HEK293 (cell line): ENCODE data around the gene ANKRD31.
A peak's percentile ranks its signal among the peaks of the same experiment; 100 is the strongest.

Experiments used
- CTCF ChIA-PET: fragments of 350-600 bp; formaldehyde crosslinking; extraction: SDS; loops from one replicate; lab custom pipeline; 2021; ENCODE audit warnings: antibody characterized with exemption; lab: Yijun Ruan, JAX
- POLR2A ChIA-PET: fragments of 300-600 bp; formaldehyde crosslinking; extraction: SDS; loops from one replicate; lab custom pipeline; 2020; ENCODE audit warnings: antibody characterized with exemption, inconsistent platforms; lab: Yijun Ruan, JAX
- H3K27ac ChIP-seq: fragments of 200-500 bp; sonication (Bioruptor generic); 2 replicates; pipeline ENCODE4 v1.5.1; 2014; ENCODE audit warnings: low read depth, low read length, control low read depth, inconsistent platforms; ENCODE audit errors: extremely low read depth
- H3K36me3 ChIP-seq, 2 experiments: fragments of 200-500 bp in 1 of 2; sonication (Bioruptor generic) in 1 of 2; 1 replicate in 1 of 2; 2 replicates in 1 of 2; pipeline ENCODE4 v1.5.1; 2014 to 2017; ENCODE audit warnings: inconsistent platforms in 2 of 2, low read length in 2 of 2; ENCODE audit not compliant: control insufficient read depth in 2 of 2, insufficient read depth in 1 of 2
- H3K4me1 ChIP-seq: fragments of 200-500 bp; sonication (Bioruptor generic); 2 replicates; pipeline ENCODE4 v1.5.1; 2014; ENCODE audit warnings: mild to moderate bottlenecking, low read length, inconsistent platforms; ENCODE audit not compliant: control insufficient read depth, insufficient read depth
- H3K4me3 ChIP-seq: 2 replicates; pipeline ENCODE4 v1.5.1; 2011; ENCODE audit warnings: low read depth, mild to moderate bottlenecking, control low read depth, low read length, moderate library complexity
- H3K9me3 ChIP-seq: fragments of 200-500 bp; sonication (Bioruptor generic); 2 replicates; pipeline ENCODE4 v1.5.1; 2014; ENCODE audit warnings: low read depth, low read length, inconsistent platforms; ENCODE audit not compliant: control insufficient read depth, insufficient read depth
- BCL6B ChIP-seq: fragments of 450-650 bp; formaldehyde crosslinking; IDR thresholded peaks from 2 replicates; pipeline ENCODE4 v1.5.1; 2017; ENCODE audit warnings: missing biosample characterization, missing genetic modification characterization
- CTCF ChIP-seq: fragments of 450-650 bp; formaldehyde crosslinking; IDR thresholded peaks from 2 replicates; pipeline ENCODE4 v1.5.1; 2016; ENCODE audit warnings: missing biosample characterization, missing genetic modification characterization
- GLIS2 ChIP-seq: fragments of 450-650 bp; formaldehyde crosslinking; IDR thresholded peaks from 2 replicates; pipeline ENCODE4 v1.5.1; 2016; ENCODE audit warnings: missing biosample characterization, missing genetic modification characterization
- HIC1 ChIP-seq: fragments of 450-650 bp; formaldehyde crosslinking; IDR thresholded peaks from 2 replicates; pipeline ENCODE4 v1.5.1; 2016; ENCODE audit warnings: missing biosample characterization, missing genetic modification characterization
- KLF1 ChIP-seq: fragments of 450-650 bp; formaldehyde crosslinking; IDR thresholded peaks from 2 replicates; pipeline ENCODE4 v1.5.1; 2016; ENCODE audit warnings: missing biosample characterization, missing genetic modification characterization
- KLF9 ChIP-seq: fragments of 450-650 bp; formaldehyde crosslinking; IDR thresholded peaks from 2 replicates; pipeline ENCODE4 v1.5.1; 2016; ENCODE audit warnings: missing biosample characterization, missing genetic modification characterization, low read depth
- OSR2 ChIP-seq: fragments of 450-650 bp; formaldehyde crosslinking; IDR thresholded peaks from 2 replicates; pipeline ENCODE4 v1.5.1; 2016; ENCODE audit warnings: missing biosample characterization, missing genetic modification characterization
- PATZ1 ChIP-seq: fragments of 450-650 bp; formaldehyde crosslinking; IDR thresholded peaks from 2 replicates; pipeline ENCODE4 v1.5.1; 2016; ENCODE audit warnings: missing biosample characterization, missing genetic modification characterization
- ZBTB20 ChIP-seq: fragments of 450-650 bp; formaldehyde crosslinking; IDR thresholded peaks from 2 replicates; pipeline ENCODE4 v1.5.1; 2016; ENCODE audit warnings: missing biosample characterization, missing genetic modification characterization
- ZBTB26 ChIP-seq: fragments of 450-650 bp; formaldehyde crosslinking; optimal IDR thresholded peaks from 2 replicates; pipeline ENCODE3; 2016; ENCODE audit warnings: missing biosample characterization, mild to moderate bottlenecking, missing genetic modification characterization
- ZBTB8A ChIP-seq: fragments of 450-650 bp; formaldehyde crosslinking; IDR thresholded peaks from 2 replicates; pipeline ENCODE4 v1.5.1; 2016; ENCODE audit warnings: missing biosample characterization, missing genetic modification characterization
- ZNF155 ChIP-seq: fragments of 450-650 bp; formaldehyde crosslinking; IDR thresholded peaks from 2 replicates; pipeline ENCODE4 v1.5.1; 2016; ENCODE audit warnings: missing biosample characterization, missing genetic modification characterization
- ZNF2 ChIP-seq: fragments of 450-650 bp; formaldehyde crosslinking; IDR thresholded peaks from 2 replicates; pipeline ENCODE4 v1.5.1; 2016; ENCODE audit warnings: missing biosample characterization, missing genetic modification characterization
- ZNF239 ChIP-seq: fragments of 450-650 bp; formaldehyde crosslinking; IDR thresholded peaks from 2 replicates; pipeline ENCODE4 v1.5.1; 2016; ENCODE audit warnings: missing biosample characterization, missing genetic modification characterization
- ZNF302 ChIP-seq: fragments of 450-650 bp; formaldehyde crosslinking; IDR thresholded peaks from 2 replicates; pipeline ENCODE4 v1.5.1; 2016; ENCODE audit warnings: missing biosample characterization, missing genetic modification characterization, low read depth
- ZNF324 ChIP-seq: fragments of 450-650 bp; formaldehyde crosslinking; IDR thresholded peaks from 2 replicates; pipeline ENCODE4 v1.5.1; 2016; ENCODE audit warnings: missing biosample characterization, missing genetic modification characterization
- ZNF394 ChIP-seq: fragments of 450-650 bp; formaldehyde crosslinking; IDR thresholded peaks from 2 replicates; pipeline ENCODE4 v1.5.1; 2016; ENCODE audit warnings: missing biosample characterization, missing genetic modification characterization, mild to moderate bottlenecking, moderate library complexity, borderline replicate concordance
- ZNF600 ChIP-seq: fragments of 450-650 bp; formaldehyde crosslinking; IDR thresholded peaks from 2 replicates; pipeline ENCODE4 v1.5.1; 2016; ENCODE audit warnings: missing biosample characterization, missing genetic modification characterization
- ZNF76 ChIP-seq: fragments of 450-650 bp; formaldehyde crosslinking; IDR thresholded peaks from 2 replicates; pipeline ENCODE4; 2016; ENCODE audit warnings: low read depth, missing biosample characterization, missing genetic modification characterization, borderline replicate concordance
- ZXDB ChIP-seq: fragments of 450-650 bp; formaldehyde crosslinking; IDR thresholded peaks from 2 replicates; pipeline ENCODE4 v1.5.1; 2016; ENCODE audit warnings: missing biosample characterization, missing genetic modification characterization

Gene ANKRD31

GRCh38 chr5:75052192-75053053, 184.3 kb downstream of the ANKRD31 start, which contains the start of gene GCNT4 (continued):
- TF ChIP-seq ZNF239 (tag by site-specific recombination) (no peak), ZNF155 (tag by site-specific recombination) (no peak), ZNF302 (tag by site-specific recombination) (no peak), ZNF600 (tag by site-specific recombination) (0 out of 2 replicates have a peak, but pooled peaks have one; percentile 34), ZNF76 (peak; percentile 81; the same call in 1 of the 2 replicates), GLIS2 (tag by site-specific recombination) (peak; percentile 92), ZBTB8A (peak; percentile 81), ZNF324 (tag by site-specific recombination) (no peak), KLF9 (tag by site-specific recombination) (0 out of 2 replicates have a peak, but pooled peaks have one; percentile 29), CTCF (tag by site-specific recombination) (peak; percentile 48), ZXDB (tag by site-specific recombination) (peak; percentile 86), ZNF394 (tag by site-specific recombination) (peak; percentile 37; the same call in 1 of the 2 replicates), ZNF2 (tag by site-specific recombination) (peak; percentile 46), PATZ1 (peak; percentile 82), ZBTB20 (tag by site-specific recombination) (peak; percentile 80), HIC1 (tag by site-specific recombination) (0 out of 2 replicates have a peak, but pooled peaks have one; percentile 21), KLF1 (tag by site-specific recombination) (peak; percentile 14; the same call in 1 of the 2 replicates), ZBTB26 (tag by site-specific recombination) (peak; percentile 64)
- TF ChIP-seq, all 188 proteins: peak for 24

GRCh38 chr5:75051217-75051751, 185.4 kb downstream of the ANKRD31 start:
- Histone ChIP-seq H3K9me3 (no peaks in the 10 kb centered on the region), H3K4me3 (no peak overlapping the region), H3K27ac (no peak overlapping the region)
- CTCF ChIA-PET: interaction anchor here (0.6 to 1.2 kb wide), 4 partner anchors 136 to 343 kb away, joined by 3 to 5 read pairs (median 4); no protein-coding TSS in a partner anchor
- TF ChIP-seq BCL6B (peak; percentile 47), OSR2 (tag by site-specific recombination) (no peak)
- TF ChIP-seq, all 188 proteins: peak for 1
- Histone ChIP-seq H3K4me1 (peaks cover 7% of the 10 kb centered on the region), H3K36me3 (peaks cover 0 to under 1% of the 10 kb centered on the region in 2 experiments; a peak in 1 of 3 replicates)
- POLR2A ChIA-PET: no interaction called here
